DOHH2 (cell line): ENCODE measurements around the gene FRMPD4.

Source experiments
- CTCF ChIP-seq: fragments of 200-600 bp; sonication (generic); IDR thresholded peaks from one replicate; pipeline ENCODE4 v1.5.1; 2014; ENCODE audit warnings: antibody characterized with exemption, mild to moderate bottlenecking, low read depth, low read length; ENCODE audit not compliant: poor library complexity, severe bottlenecking
- EZH2phosphoT487 ChIP-seq: fragments of 200-600 bp; sonication (generic); IDR thresholded peaks from 2 replicates; pipeline ENCODE4 v1.6.1; 2017; ENCODE audit warnings: borderline replicate concordance, mild to moderate bottlenecking, antibody characterized with exemption, low read length, moderate library complexity, mixed read lengths

- no peak for TF ChIP-seq CTCF
- no peak for TF ChIP-seq EZH2phosphoT487
These were observed 603.1 kb downstream of the FRMPD4 start for GRCh38 chrX:12741416-12741815.
